Fibroblast of villous mesenchyme (primary cell): ENCODE measurements around the gene MKRN2OS. TPM values are rescaled to one million over a fixed set of nuclear protein-coding genes. Genes with fewer than 3 reads are reported as not detected.

Experiments used
- DNase-seq: peaks from one replicate; pipeline ENCODE4 v3.0.0-alpha.2; 2010; ENCODE audit warnings: low read depth
- H3K4me3 ChIP-seq: 2 replicates; pipeline ENCODE4 v1.5.1; 2011; ENCODE audit warnings: low read depth, mild to moderate bottlenecking, low read length
- CTCF ChIP-seq: IDR thresholded peaks from 2 replicates; pipeline ENCODE4 v1.5.1; 2012; ENCODE audit warnings: low read depth, mild to moderate bottlenecking, low read length; ENCODE audit not compliant: insufficient read depth
- total RNA-seq: library from RNA; depleted of rRNA; stranded (reverse); fragments of >200 nt; gene quantifications from 2 replicates; pipeline ENCODE4 v1.2.3, GENCODE V29; 2012

MKRN2OS gene
- total RNA-seq, 1 donor = not detected

GRCh38 chr3:12507591-12508281, 37.6 kb downstream of the MKRN2OS start:
- peak overlapping the region; percentile 7 for H3K4me3 ChIP-seq
- no peak for TF ChIP-seq CTCF
- DNase-seq = peak; percentile 79

- no peak for TF ChIP-seq CTCF
- no peak for DNase-seq
- H3K4me3 ChIP-seq = no peak overlapping the region
These were observed 39.0 kb downstream of the MKRN2OS start for GRCh38 chr3:12506201-12506709.

GRCh38 chr3:12503126-12503957, 42.0 kb downstream of the MKRN2OS start:
- TF ChIP-seq CTCF = no peak
- no peak for DNase-seq
- H3K4me3 ChIP-seq = no peak overlapping the region

GRCh38 chr3:12501360-12502020, 43.8 kb downstream of the MKRN2OS start:
- peak; percentile 96 for DNase-seq
- H3K4me3 ChIP-seq = no peak overlapping the region
- no peak for TF ChIP-seq CTCF

- DNase-seq = no peak
- no peak for TF ChIP-seq CTCF
- H3K4me3 ChIP-seq = no peak overlapping the region
These were observed 45.8 kb downstream of the MKRN2OS start for GRCh38 chr3:12499474-12499873.

- no peak overlapping the region for H3K4me3 ChIP-seq
- no peak for TF ChIP-seq CTCF
- DNase-seq = no peak
These were observed 48.9 kb downstream of the MKRN2OS start for GRCh38 chr3:12496453-12496761.
